Stimulated activated CD4-positive, alpha-beta T cell treated with anti-CD3 and anti-CD28 coated beads, Interleukin-12 subunit alpha, Interleukin-12 subunit beta, amount 100 ng/mL, for 24 hours (primary cell): ENCODE data around the gene SLC35E1.
A peak's percentile ranks its signal among the peaks of the same experiment; 100 is the strongest.

Source experiments
- DNase-seq, 2 experiments: peaks; one replicate each; pipeline ENCODE4 v3.0.0-alpha.2; 2020; ENCODE audit warnings: low read depth in 2 of 2

SLC35E1 gene

GRCh38 chr19:16596399-16596798 lies 24.2 kb upstream of the SLC35E1 start:
- no peak for DNase-seq

DNA sequence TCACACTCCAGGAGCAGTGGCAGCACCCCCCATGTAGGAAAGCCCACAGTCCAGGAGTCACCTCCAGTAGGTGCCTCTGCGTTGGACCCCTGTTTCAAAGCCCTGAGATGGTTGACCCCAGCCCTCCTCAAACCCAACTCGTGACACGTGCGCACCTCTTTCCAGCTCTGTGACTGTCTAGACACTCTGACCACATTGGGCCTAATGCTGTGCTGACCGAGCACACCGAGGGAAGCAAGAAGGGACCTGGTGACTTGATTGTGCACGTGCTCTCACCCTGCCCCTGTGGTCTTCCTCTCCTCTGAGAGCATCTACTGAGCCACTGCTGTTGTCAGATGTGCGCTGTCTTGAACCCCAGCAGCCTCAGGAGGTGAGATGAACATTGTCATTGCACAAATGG lies 22.9 kb upstream of the SLC35E1 start:
- no peak for DNase-seq

DNA sequence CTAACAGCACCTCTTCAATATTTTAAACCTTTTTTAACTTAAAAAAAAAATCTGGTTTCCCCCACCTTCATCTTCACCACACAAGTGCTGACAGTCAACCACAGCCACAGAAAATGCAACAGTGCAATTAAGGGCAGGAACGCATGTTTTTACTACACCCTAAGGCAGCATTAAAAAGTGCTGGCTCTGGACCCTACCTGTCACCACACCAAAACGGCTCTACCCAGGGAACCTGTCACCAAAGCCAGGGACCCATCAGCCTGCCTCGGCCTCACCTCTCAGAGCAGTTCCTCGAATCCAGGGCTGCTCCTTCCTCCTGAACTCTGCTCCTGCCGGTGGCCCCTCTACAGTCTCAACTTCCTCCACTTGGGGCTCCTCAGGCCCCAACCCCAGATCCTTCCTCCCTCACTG lies 22.5 kb upstream of the SLC35E1 start:
- no peak for DNase-seq

GRCh38 chr19:16594131-16594586 lies 21.9 kb upstream of the SLC35E1 start:
- DNase-seq: no peak

- no peak for DNase-seq
Observed at GRCh38 chr19:16593181-16593580, 21.0 kb upstream of the SLC35E1 start.

DNA sequence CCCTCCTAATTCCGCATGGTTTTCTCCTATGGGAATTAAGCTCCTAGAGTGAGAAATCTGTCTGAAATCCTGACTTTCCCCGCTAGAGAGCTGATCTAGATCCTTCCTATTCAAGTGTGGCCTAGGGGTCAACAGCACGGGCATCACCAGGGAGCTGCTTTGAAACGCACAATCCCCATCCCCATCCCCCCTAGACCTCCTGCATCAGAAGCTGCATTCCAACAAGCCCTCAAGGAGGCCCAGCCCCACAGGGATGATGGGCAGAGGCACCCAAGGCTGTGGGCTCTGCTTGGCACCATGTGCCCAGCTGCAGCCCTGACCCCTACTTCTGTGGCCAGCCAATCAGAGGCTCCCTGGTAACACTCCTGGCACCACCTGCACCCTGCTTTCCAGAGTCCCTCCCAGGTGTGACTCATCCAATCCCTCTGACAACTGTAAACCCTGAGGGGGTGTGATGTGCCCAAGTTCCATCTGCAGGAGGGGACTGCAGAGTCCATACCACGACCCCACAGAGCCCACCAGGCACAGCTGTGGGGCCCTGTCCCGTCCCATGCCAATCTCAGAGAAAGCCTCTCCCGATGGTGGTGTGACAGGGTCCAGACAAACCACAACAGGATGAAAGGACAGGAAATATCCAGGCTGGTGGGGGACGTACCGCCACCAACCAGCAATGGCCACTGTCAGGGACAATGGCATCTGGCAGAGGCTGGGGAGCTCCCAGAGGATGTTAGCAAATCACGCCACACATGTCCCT lies 19.8 kb upstream of the SLC35E1 start:
- no peak for DNase-seq

- no peak for DNase-seq
Observed at GRCh38 chr19:16590876-16591802, 18.9 kb upstream of the SLC35E1 start.

DNA sequence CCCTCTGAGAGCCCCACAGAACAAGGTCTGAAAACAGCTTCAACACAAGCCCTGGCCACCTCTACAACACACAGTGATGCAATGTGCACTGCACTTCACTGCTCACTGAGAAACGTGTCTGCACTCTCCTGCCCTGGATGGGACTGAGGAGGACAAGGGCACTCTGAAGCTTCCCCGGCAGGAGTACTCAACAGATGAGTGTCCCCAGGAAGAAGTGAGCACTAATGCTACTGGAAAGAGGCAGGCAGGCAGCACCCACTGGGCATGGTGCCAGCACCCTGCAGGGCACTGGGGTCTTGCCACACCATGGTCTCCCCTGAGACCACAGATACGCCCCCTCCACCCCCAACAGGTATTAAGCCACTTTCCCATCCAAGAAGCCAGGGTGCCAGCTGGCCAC lies 17.7 kb upstream of the SLC35E1 start:
- no peak for DNase-seq

DNA sequence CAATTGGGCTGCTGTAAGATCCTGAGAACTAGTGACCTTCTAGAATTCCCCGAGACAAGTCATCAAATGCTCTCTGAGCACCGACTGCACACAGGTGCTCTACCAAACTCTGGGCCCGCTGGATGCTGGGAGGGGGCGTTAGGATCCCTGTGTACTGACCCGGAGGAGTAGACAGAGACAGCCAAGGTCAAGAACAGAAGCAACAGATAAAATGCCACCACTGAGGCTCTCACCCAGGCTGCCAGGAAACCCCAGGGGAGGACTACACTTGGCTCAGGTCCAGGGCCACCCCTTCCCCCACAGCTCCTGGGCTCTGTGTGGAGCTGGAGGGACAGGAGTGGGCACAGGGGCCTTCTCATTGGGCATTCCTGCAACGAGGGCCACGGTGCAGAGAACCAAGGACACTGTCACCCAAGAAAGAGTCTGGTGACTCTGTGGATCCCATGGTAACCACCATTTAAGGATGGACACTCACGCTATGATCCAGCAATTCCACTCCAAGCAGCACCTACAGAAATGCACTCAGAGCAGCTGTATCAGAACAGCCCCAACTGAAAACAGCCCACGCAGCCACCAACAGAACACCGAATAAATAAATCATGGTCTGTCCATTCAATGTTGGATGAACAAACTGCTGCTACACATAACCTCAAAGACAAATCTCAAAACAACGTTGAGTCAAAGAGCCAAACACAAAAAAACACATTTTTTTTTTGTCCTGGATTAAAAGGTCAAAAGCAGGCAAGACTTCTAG lies 16.8 kb upstream of the SLC35E1 start:
- no peak for DNase-seq

DNA sequence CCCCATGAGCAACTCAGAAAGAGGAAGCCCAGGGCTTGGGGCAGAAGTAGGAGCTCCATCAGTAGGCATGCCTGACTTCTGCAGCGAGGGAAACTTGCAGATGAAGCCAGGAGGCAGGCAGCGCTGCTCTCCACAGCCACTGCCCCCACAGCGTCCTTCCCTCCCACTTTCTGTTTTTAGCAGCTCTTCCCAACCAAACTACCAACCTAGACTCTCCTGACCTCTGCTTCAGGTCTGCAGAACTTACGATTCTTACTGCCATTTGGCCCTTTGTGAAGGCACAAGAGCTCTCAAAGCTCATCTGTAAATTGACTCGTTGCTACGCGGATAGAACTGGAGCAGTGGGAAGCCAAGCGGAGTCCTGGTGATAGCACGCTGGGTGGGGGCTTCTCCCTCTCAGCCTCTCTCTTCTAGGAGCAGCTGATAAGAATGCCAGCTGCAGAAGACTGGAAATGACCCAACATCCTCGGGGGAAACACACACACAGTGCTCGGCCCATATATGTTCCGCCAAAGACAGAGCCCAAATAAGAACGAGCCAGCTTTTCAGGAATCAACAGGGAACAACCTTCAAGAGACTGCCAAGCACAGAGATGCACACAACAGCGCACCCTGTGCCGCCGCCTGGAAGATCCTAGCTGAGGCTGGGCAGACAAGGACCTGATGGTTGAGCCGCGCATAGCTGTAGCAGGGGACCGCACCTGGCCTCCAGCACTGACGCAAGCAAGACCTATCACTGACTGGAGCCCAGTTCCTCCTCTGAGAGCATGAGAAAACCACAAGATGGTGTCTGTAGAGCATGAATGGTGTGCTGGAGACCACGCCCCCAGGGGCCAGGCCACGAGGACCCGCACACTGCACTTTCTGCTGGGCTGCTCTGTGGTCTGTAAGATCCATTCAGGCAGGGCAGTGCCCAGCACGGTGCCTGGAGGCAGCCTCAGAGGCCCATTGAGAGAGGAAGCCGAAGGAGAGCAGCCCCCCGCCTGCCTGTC lies 15.9 kb upstream of the SLC35E1 start:
- peak in 1 of 2 experiments; percentile 54 for DNase-seq

GRCh38 chr19:16586991-16587832 lies 15.0 kb upstream of the SLC35E1 start:
- DNase-seq: peak in 1 of 2 experiments; percentile 41

DNA sequence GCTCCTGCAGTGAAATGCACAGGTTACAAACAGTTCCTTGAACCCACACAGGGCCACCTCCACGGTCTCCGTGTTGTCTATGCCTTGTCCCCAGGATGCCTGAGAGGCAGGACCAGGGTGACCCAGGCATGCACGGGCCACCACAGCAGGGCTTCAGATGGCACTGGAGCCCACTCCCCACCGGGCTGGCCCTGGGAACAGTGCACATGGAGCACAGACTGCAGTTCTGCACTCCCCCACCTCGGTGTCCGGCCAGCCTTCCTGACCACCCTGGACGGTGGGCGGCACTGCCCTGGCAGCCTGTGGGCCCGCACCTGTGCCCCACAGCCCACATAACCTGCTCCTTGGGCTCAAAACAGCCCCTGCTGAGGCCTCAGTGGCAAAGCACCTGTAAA lies 14.3 kb upstream of the SLC35E1 start:
- DNase-seq: no peak

DNA sequence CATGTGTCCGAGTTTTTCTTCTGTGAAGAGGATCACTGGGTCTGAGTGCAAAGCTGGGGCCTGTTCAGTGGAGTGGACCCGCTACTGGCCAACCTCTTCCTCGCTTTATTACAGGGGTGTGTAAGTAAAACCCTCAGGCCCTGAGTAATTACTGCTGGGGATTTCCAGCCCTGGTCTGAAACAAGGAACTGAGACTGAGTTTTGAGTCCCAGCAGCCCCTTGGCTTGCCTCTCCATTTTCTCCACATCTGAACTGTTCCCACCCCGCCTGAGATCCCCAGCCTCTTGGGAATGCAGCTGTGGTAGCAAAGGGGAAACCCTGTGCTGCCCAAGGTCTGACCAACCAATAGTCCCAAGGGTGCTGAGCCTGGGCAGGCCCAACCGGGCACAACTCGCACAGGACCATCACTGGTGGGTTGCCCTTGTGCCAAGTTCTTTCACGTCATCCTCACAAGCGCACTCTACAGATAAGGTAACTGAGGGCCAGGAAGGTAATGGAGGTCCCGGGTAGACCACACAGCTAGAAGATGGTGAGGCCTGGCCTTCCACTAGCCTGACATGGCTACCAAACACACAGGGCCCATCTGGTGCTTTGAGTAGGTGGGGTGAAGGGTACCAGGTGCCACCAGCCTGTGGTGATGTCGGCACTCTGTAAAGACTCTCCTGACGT lies 13.7 kb upstream of the SLC35E1 start:
- no peak for DNase-seq

DNA sequence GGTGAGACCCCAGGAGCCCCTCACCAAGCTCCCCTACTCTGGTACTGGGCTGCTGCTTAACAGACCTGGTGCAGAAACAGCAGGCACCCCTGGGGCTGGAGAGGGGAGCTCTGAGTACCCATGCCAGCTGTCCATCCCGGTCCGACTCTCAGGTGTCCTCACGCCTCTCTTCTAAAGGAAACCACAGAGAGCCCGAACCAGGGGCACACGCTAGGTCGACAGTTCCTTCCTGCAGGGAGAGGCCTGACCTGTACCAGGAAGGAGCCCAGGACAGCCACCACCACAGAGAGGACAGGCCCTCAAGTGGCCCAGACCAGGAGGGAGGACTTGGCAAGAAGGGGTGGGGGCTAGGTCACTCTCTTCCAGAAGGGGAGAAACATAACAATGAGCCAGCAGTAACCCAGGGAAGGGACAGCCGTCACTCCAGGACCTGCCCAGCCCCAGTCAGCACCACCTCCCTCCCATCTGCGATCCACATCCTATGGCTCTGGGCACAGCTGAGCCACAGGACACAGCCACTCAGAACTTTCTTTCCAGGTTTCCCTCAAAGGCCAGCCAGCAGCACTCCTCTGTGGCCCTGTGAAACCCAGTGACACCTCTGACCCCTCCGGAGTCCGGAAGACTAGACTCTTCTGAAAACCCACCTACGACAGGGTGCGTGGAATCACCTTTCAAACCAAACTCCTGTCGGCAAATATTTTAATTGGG lies 13.0 kb upstream of the SLC35E1 start:
- DNase-seq: no peak

DNA sequence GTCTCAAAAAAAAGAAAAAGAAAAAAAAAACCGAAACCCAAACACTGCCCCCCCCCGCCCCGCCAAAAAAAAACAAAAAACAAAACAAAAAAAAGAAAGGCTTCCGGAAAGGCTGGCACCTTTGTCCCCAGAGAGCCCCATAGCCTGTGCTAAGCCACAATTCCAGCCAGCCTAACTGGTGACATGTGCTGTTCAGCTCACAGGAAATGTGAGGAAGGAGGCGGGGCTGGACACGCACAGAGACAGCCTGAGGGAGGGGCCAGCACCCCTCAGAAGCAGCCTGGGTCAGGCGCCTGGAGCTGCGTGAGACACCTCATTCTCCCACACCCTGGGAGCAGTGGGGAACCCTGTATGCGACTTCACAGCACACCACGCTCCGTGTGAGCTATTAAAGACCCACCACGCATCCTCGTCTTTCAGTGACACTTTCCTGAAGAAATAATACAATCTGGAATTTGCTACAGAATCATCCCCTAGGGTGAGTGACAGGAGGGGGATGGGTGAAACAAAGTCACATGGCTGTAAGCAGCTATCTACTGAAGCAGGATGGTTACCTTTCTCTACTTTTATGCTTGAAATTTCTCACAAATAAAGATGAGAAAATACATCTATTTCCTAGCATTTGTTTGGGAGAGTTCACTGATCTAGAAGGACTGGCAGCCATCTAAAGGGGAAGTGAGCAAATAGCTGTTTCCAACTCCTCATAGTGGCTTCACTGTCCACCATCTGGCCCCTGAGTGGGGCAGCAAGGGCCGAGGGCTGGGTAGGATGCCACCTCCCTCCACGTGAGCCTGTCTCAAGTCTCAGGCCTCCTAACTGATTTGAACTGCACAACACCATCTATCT lies 12.3 kb upstream of the SLC35E1 start:
- DNase-seq: peak; percentile 73 to 87

DNA sequence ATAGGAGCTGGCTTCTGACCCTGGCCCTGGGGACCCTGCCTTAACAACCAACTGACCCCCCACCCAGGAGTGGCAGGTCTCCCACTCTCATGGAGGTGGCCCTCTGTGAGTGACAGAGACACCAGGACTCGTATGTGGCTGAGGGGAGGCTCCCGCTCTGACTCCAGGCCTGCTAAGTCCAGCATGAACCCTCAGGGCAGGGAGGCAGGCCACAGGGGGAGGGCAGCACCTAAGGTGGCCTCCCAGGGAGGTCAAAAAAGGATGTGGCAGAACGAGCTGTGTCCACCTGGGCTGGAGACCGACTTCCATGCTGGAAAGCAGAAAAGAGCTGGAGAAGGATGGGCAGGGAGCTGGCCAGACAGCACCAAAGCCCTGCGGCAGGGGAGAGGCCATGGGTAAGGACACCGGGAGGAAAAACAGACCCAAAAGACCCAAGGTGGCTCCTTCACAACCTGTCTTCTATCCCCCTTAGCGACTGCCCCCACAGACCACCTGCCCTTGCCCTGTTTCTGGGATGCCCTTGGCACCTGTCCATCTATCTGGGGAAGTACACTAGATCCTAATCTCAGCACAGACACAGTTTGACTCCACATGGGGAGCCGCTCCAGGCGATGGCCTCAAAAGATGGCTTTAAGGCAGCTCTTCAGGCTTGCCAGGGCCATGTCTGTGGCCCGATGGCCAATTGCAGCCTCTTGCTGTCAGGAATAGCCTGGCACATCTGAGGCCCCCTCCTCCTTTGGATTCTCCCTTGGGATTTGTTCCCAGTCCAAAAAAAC lies 10.5 kb upstream of the SLC35E1 start:
- no peak for DNase-seq

- no peak for DNase-seq
Observed at GRCh38 chr19:16581971-16582343, 9.7 kb upstream of the SLC35E1 start.
